Stomach (tissue), 4 donors: ENCODE data around the gene GAL3ST2.
"Not testable (repeated sequence)": the region's sequence is repeated elsewhere in the genome, so short reads cannot be mapped to it uniquely, and the experiment has no call there.

Source experiments
- CTCF ChIP-seq, 7 experiments: fragments of 450-650 bp in 4 of 7; fragments of 200-600 bp in 3 of 7; sonication (generic) in 3 of 7; IDR thresholded peaks; one replicate each; pipeline ENCODE4 v1.5.1; 2016 to 2019; ENCODE audit warnings: antibody characterized with exemption in 7 of 7, control low read depth in 2 of 7, mild to moderate bottlenecking in 1 of 7
- EP300 ChIP-seq: sonication (generic); formaldehyde crosslinking; IDR thresholded peaks from one replicate; pipeline ENCODE4 v1.6.1; 2017; ENCODE audit warnings: antibody characterized with exemption
- POLR2A ChIP-seq, 4 donors: fragments of 450-650 bp; IDR thresholded peaks; one replicate each; pipeline ENCODE4 v1.6.1; 2016; ENCODE audit warnings: antibody characterized with exemption in 4 of 4, control low read depth in 2 of 4, mild to moderate bottlenecking in 1 of 4, moderate library complexity in 1 of 4

GRCh38 chr2:241806217-241806616 lies 29.6 kb downstream of the GAL3ST2 start:
- not testable (repeated sequence) for TF ChIP-seq CTCF (IDR thresholded peaks at IDR 0.05); POLR2A (IDR thresholded peaks at IDR 0.05); EP300
